Body of pancreas (tissue), 4 donors: ENCODE measurements around the gene ASPRV1. TPM values are rescaled to one million over a fixed set of nuclear protein-coding genes. Genes with fewer than 3 reads are reported as not detected.

Experiments
- ATAC-seq: fragments of 150-250 bp; one replicate; pipeline ENCODE4 v1.9.1; 2016
- DNase-seq, 4 donors: peaks; one replicate each; pipeline ENCODE4 v3.0.0-alpha.2; 2019
- H3K27ac ChIP-seq, 4 donors: fragments of 200-600 bp; sonication (generic); 1 replicate in 3 of 4; 2 replicates in 1 of 4; pipeline versions ENCODE4 v1.5.1 to v1.6.1; 2016 to 2019; ENCODE audit warnings: mild to moderate bottlenecking in 1 of 4, mixed read lengths in 1 of 4, moderate library complexity in 1 of 4
- H3K27me3 ChIP-seq, 2 donors: fragments of 200-600 bp; sonication (generic); one replicate each; pipeline ENCODE4 v1.6.0; 2016; ENCODE audit warnings: mild to moderate bottlenecking in 1 of 2
- H3K36me3 ChIP-seq, 2 donors: fragments of 200-600 bp; sonication (generic); replicated peaks in 1 of 2; 2 replicates each; pipeline ENCODE4 v1.5.1; 2016; ENCODE audit warnings: low read depth in 2 of 2; ENCODE audit not compliant: insufficient read depth in 1 of 2
- H3K4me1 ChIP-seq: fragments of 200-600 bp; sonication (generic); one replicate; pipeline ENCODE4 v1.6.0; 2016
- H3K4me3 ChIP-seq, 2 donors: fragments of 200-600 bp; sonication (generic); 1 replicate in 1 of 2; 2 replicates in 1 of 2; pipeline ENCODE4 v1.5.1; 2016 to 2019
- H3K9me3 ChIP-seq, 3 donors: fragments of 200-600 bp; sonication (generic); 1 replicate in 2 of 3; 2 replicates in 1 of 3; pipeline ENCODE4 v1.5.1; 2016
- CTCF ChIP-seq, 7 experiments: fragments of 450-650 bp in 4 of 7; fragments of 200-600 bp in 3 of 7; sonication (generic) in 3 of 7; IDR thresholded peaks; one replicate each; pipeline ENCODE4 v1.5.1; 2016 to 2019; ENCODE audit warnings: antibody characterized with exemption in 7 of 7
- POLR2A ChIP-seq, 3 donors: fragments of 450-650 bp; IDR thresholded peaks; one replicate each; pipeline ENCODE4 v1.6.1; 2016; ENCODE audit warnings: antibody characterized with exemption in 3 of 3, mild to moderate bottlenecking in 2 of 3
- whole genome bisulfite sequencing, 2 donors: methylation state at CpG; one replicate each; pipeline ENCODE4 v1.1.5; 2017; 5-methylcytosine and 5-hydroxymethylcytosine counted together
- intact Hi-C: fragments of 100-400 bp; cut with DNase I; formaldehyde crosslinking; loops from one replicate; pipeline ENCODE4 v1.15.1; 2023
- total RNA-seq, 2 donors: library from RNA; depleted of rRNA; stranded (reverse); fragments of >200 nt; gene quantifications; one replicate each; pipeline ENCODE4 v1.1.0, GENCODE V29; 2016

The ASPRV1 gene
- total RNA-seq, 2 donors from 2014 or later = 0.33 TPM; not detected in 1

- no peak for TF ChIP-seq POLR2A (IDR thresholded peaks at IDR 0.05)
- no peak for TF ChIP-seq CTCF (IDR thresholded peaks at IDR 0.05)
- no peaks in the 10 kb centered on the region for H3K4me1 ChIP-seq
- intact Hi-C loops = no loop called here
- DNase-seq = no peak
- H3K9me3 ChIP-seq = no peaks in the 10 kb centered on the region
- H3K4me3 ChIP-seq = no peak overlapping the region
- ATAC-seq = no peak
- H3K36me3 ChIP-seq = no peaks in the 10 kb centered on the region
- H3K27me3 ChIP-seq = no peaks in the 10 kb centered on the region
- H3K27ac ChIP-seq = no peak overlapping the region
- WGBS, 2 donors = 72 to 76% methylated on average over 8 of the region's 8 CpGs
Observed at GRCh38 chr2:69979902-69980807, 18.7 kb upstream of the ASPRV1 start.

GRCh38 chr2:69977906-69978482, 16.6 kb upstream of the ASPRV1 start:
- H3K4me3 ChIP-seq = no peak overlapping the region
- intact Hi-C loops = no loop called here
- DNase-seq (no peak), ATAC-seq (no peak)
- no peaks in the 10 kb centered on the region for H3K9me3 ChIP-seq
- H3K36me3 ChIP-seq = no peaks in the 10 kb centered on the region
- 77 to 81% methylated on average over 4 of the region's 4 CpGs for WGBS, 2 donors
- no peaks in the 10 kb centered on the region for H3K27me3 ChIP-seq
- H3K27ac ChIP-seq = no peak overlapping the region
- TF ChIP-seq POLR2A (IDR thresholded peaks at IDR 0.05) (no peak), CTCF (IDR thresholded peaks at IDR 0.05) (no peak)
- no peaks in the 10 kb centered on the region for H3K4me1 ChIP-seq

GRCh38 chr2:69977186-69977585, 15.8 kb upstream of the ASPRV1 start:
- H3K36me3 ChIP-seq = no peaks in the 10 kb centered on the region
- H3K27me3 ChIP-seq = no peaks in the 10 kb centered on the region
- no peak for TF ChIP-seq POLR2A (IDR thresholded peaks at IDR 0.05)
- no peak for TF ChIP-seq CTCF (IDR thresholded peaks at IDR 0.05)
- H3K4me3 ChIP-seq = no peak overlapping the region
- intact Hi-C loops = no loop called here
- ATAC-seq (no peak), DNase-seq (no peak)
- no peaks in the 10 kb centered on the region for H3K9me3 ChIP-seq
- no peaks in the 10 kb centered on the region for H3K4me1 ChIP-seq
- H3K27ac ChIP-seq = no peak overlapping the region
- WGBS, 2 donors = 84 to 90% methylated on average over 8 of the region's 8 CpGs

GRCh38 chr2:69975853-69976462, 14.5 kb upstream of the ASPRV1 start:
- ATAC-seq (no peak), DNase-seq (no peak)
- Histone ChIP-seq H3K4me1 (no peaks in the 10 kb centered on the region), H3K4me3 (no peak overlapping the region), H3K27ac (no peak overlapping the region), H3K9me3 (no peaks in the 10 kb centered on the region), H3K36me3 (no peaks in the 10 kb centered on the region), H3K27me3 (no peaks in the 10 kb centered on the region)
- intact Hi-C loops = no loop called here
- WGBS, 2 donors = 82 to 97% methylated on average over 7 to 13 of the region's 13 CpGs
- TF ChIP-seq CTCF (IDR thresholded peaks at IDR 0.05) (no peak), POLR2A (IDR thresholded peaks at IDR 0.05) (no peak)
